Adrenal gland (tissue), 5 donors: Measurements from ENCODE around the gene HCFC2.

Source experiments
- CTCF ChIP-seq, 6 experiments: fragments of 450-650 bp in 4 of 6; fragments of 200-600 bp in 2 of 6; sonication (generic) in 1 of 6; IDR thresholded peaks; 1 replicate in 5 of 6; 2 replicates in 1 of 6; pipeline versions ENCODE4 v1.5.1 to v1.8.0; 2016 to 2021; ENCODE audit warnings: antibody characterized with exemption in 6 of 6, mild to moderate bottlenecking in 2 of 6, moderate library complexity in 1 of 6
- POLR2A ChIP-seq, 2 donors: fragments of 450-650 bp; IDR thresholded peaks; one replicate each; pipeline ENCODE4 v1.6.1; 2017; ENCODE audit warnings: antibody characterized with exemption in 2 of 2, mild to moderate bottlenecking in 2 of 2, moderate library complexity in 1 of 2
- donor health status: DM: no; HTN: no; CAD: no.

GRCh38 chr12:104106965-104107364, 42.6 kb downstream of the HCFC2 start:
- TF ChIP-seq POLR2A (IDR thresholded peaks at IDR 0.05): no peak
- no peak for TF ChIP-seq CTCF (IDR thresholded peaks at IDR 0.05)
